LNCAP (cell line): ENCODE data around the gene CNNM4.

ENCODE experiments used
- TF ChIP-seq, protein P1 (sequence below): fragments of 450-650 bp; IDR thresholded peaks from 2 replicates; pipeline ENCODE4 v1.5.1; 2017; ENCODE audit warnings: mild to moderate bottlenecking

Gene CNNM4

DNA sequence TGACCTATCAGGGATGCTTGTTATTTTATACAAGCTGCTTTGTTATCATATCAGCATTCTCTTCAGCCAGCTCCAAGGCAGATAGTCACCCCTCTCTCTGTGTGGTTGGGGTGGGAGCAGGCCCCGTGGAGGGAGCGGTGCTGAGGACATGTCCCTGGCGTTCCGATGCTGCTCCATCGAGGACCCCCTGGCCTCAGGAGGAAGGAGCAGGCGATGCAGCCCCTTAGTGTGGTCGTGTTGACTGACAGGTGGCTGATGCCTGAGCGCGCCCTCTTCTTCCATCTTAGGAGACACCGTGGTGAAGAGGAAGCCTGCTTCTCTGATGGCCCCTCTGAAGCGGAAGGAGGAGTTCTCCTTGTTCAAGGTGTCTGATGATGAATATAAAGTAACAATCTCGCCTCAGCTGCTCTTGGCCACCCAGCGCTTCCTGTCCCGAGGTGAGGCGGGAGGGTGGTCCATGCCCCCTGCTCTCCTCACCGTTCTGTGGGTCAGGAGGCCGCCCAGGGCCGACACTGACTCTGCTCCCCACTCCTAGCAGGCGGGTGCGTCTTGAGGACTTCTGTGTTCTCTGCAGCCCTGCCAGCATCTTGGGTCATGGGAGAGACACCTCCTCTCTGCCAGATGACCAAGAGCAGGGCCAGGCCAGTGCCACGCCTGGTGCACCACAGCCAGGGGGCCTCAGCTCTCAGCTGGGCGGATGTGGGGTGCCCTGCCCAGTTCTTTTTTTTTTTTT, 66.0 kb downstream of the CNNM4 start:
- TF ChIP-seq, protein P1, sequence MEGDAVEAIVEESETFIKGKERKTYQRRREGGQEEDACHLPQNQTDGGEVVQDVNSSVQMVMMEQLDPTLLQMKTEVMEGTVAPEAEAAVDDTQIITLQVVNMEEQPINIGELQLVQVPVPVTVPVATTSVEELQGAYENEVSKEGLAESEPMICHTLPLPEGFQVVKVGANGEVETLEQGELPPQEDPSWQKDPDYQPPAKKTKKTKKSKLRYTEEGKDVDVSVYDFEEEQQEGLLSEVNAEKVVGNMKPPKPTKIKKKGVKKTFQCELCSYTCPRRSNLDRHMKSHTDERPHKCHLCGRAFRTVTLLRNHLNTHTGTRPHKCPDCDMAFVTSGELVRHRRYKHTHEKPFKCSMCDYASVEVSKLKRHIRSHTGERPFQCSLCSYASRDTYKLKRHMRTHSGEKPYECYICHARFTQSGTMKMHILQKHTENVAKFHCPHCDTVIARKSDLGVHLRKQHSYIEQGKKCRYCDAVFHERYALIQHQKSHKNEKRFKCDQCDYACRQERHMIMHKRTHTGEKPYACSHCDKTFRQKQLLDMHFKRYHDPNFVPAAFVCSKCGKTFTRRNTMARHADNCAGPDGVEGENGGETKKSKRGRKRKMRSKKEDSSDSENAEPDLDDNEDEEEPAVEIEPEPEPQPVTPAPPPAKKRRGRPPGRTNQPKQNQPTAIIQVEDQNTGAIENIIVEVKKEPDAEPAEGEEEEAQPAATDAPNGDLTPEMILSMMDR: no peak

DNA sequence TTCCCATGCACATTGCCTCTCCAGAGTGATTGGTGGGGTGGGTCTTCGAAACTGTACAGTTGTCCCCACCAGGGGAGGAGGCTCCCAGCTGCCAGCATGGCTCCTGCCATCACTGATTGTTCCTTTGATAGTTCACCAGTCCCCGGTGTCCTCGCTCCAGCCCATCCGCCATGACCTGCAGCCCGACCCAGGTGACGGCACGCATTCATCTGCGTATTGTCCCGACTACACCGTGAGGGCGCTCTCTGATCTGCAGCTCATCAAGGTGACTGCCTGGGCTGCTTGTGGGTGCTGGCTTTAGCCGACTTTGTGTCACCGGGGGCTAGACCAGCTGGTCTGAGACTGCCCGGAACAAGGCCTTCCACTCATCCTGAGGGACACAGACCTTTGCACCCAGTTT, 67.7 kb downstream of the CNNM4 start:
- TF ChIP-seq, protein P1: no peak

DNA sequence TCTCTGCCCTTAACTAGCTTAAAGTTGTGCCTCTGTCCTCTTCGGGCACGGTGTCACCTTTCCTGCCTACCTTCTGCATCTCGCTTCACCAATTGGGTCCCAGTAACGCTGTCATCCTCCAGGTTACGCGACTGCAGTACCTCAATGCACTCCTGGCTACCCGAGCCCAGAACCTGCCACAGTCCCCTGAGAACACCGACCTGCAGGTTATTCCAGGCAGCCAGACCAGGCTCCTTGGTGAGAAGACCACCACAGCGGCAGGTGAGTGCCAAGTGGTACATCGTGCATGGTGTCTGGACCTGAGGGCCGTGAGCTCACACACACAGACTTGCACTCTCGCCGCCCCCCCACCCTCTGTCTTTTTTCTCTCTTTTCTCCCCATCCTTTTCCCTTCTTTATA, 68.2 kb downstream of the CNNM4 start:
- TF ChIP-seq, protein P1: no peak

DNA sequence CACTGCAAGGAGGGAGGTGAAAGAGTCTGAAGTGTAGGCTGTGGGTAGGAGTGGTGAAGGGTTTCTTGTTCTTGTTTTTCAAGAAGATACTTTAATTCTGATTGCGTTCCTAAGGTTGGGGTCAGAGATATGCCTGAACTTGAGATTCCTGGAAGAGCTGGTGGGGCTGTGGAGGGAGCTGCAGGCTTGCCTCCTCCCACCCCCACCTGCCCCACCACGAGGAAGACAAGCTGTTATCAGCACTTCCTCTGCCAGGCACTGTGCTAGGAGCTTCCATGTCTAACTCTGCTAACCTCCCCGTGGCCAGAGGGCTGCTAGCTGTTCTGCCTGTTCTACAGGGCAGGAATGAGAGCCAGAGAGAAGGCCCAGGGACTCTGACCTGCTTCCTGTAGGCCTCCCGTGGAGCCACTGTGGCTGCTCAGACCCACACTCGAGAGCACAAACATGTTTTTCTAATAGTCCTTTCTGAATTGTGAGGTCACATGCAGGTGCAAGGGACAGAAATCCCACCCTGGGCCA, 69.4 kb downstream of the CNNM4 start:
- TF ChIP-seq, protein P1: no peak

GRCh38 chr2:96831679-96832078, 71.0 kb downstream of the CNNM4 start:
- TF ChIP-seq, protein P1: no peak

- TF ChIP-seq, protein P1: no peak
These were observed 71.7 kb downstream of the CNNM4 start for GRCh38 chr2:96832408-96832753.

DNA sequence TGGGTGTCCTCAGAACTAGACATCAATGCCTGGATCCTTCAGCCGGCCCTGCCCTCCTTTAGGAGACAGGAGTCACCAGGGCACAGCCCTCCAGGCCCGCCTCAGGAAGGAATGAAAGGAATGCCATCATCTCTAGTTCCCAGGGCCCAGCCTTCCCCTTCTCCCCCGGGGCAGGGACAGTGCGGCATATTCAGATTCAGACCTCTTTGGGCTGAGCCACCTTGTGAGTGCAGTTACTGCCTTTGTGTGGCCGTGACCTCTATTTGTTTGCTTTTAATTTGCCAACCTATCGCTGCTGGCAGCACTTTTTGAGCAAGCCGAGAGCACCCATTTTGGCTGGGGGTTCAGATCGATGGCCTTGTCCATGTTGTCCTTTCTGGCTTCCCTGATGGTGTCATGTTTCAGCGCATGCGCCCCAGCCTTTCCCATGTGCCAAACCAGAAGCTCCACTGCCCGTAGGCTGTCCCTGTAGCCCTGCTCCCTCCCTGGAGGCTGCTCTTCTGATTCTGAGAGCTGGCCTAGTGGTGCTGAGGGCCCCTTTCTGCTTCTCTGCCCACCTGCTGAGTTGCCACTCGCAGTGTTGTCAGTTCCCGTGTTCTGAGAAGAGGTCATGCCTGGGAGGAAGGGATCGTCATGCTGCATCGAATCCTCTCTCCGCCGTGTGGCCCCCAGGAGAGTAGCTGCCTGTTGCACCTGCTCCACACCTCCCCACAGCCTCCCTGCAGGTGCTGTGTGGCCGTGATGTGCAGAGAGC, 72.2 kb downstream of the CNNM4 start:
- TF ChIP-seq, protein P1: no peak
